Stimulated activated naive B cell treated with anti-CD40 and anti-IgM and Interleukin-4, amounts not matched to agents 10 μg/mL and 1 μg/mL and 100 μg/mL, for 72 hours (primary cell): ENCODE results near the gene ZNF396.

ENCODE experiments used
- ATAC-seq, 2 donors: fragments of 150-1000 bp; cut with Tn5 transposase; replicated peaks; 2 replicates each; pipeline ENCODE4 v1.10.0; 2021; ENCODE audit warnings: moderate library complexity in 1 of 2
- DNase-seq: peaks from one replicate; pipeline ENCODE4 v3.0.0; 2021
- H3K27ac Mint-ChIP-seq: one replicate; pipeline ENCODE4 v1.8.0; 2022; ENCODE audit warnings: mild to moderate bottlenecking, mixed read lengths
- H3K27me3 Mint-ChIP-seq, 2 donors: one replicate each; pipeline ENCODE4 v1.8.0; 2022; ENCODE audit warnings: mixed read lengths in 2 of 2
- H3K36me3 Mint-ChIP-seq, 2 donors: one replicate each; pipeline ENCODE4 v1.8.0; 2022; ENCODE audit warnings: mixed read lengths in 2 of 2, mild to moderate bottlenecking in 1 of 2
- H3K4me1 Mint-ChIP-seq, 2 donors: one replicate each; pipeline ENCODE4 v1.8.0; 2022; ENCODE audit warnings: mixed read lengths in 2 of 2, mild to moderate bottlenecking in 1 of 2
- H3K4me3 Mint-ChIP-seq, 2 donors: one replicate each; pipeline ENCODE4 v1.8.0; 2022; ENCODE audit warnings: mild to moderate bottlenecking in 2 of 2, mixed read lengths in 2 of 2, moderate library complexity in 1 of 2
- H3K9me3 Mint-ChIP-seq, 2 donors: one replicate each; pipeline ENCODE4 v1.8.0; 2022; ENCODE audit warnings: mixed read lengths in 2 of 2, mild to moderate bottlenecking in 1 of 2

Gene ZNF396

DNA sequence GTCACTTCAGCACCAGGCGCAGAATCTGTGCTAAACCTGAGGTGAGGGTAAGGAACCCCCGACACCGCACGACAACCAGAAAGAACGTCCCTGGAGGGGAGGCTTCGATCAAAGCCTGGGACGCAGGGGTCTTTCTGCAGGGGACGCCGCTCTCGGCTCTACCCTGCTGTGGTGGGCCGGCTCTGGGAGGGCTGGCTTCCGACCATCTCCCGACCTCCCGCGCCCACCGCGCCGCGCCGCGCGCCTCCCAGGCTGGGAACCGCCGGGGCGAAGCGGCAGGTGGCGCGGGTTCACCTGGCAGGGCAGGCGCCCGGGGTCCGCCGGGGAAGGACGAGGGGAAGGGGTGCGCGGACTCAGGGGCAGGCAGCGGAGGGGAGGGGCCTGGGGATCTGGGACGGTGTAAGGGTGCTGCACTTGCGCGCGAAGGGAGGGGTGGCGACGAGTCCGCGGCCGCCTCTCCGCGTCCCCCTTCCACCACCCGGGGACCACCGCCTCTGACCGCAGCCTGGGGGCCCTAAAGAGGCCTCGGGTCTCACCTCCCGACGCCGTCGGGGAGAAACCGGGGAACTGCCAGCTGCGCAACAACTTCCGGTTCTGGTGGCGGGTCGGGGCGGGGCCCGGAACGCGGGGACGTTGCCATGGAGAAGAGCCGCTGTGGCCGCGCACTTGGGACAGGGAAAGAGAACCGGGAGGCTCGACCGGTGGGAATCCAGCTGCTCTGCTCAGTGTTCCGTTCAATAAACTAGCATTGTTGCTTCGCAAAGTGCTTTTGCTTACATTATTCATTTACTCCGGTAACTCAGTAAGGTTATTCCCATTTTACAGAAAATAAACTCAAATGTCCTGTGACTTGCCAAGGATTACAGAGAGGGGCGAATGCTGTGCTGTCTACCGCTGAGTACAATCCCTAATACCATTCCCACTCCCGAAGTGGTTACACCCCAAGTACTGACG, at the start of gene ZNF396:
Gene ZNF396, minus strand, starts transcription at position 596 of the 954 bp plus-strand sequence. CDS start 3,045 bp downstream, outside the sequence.
- DNase-seq (peak; percentile 53), ATAC-seq (peak; percentile 86 to 87)
- Mint-ChIP-seq H3K4me1 (peaks cover 5 to 8% of the 10 kb centered on the region in 2 donors), H3K27ac (peak within 1 kb of the TSS; percentile 75), H3K4me3 (peak within 1 kb of the TSS; percentile 86 to 88), H3K27me3 (peaks cover 0 to 8% of the 10 kb centered on the region in 2 donors), H3K36me3 (no peaks in the 10 kb centered on the region), H3K9me3 (peaks cover 4% of the 10 kb centered on the region in 2 donors)

DNA sequence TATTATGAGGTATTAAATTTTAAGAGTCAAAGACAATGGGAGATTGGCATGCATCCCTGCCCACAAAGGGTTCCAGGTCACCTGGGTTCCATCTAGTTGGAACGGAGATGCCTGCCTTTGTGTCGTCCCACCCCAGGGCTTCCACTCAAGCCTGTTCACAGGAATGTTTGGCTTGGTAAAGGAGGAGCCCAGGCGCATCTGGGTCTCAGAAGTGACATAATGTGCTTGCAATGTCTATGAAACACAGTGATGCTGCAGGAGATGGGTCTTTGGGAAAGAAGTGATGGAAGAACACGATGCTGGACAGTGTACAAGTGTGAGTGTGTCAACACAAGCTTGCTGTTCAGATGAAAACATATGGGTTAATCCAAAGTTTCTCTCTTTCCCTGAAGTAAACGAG, 49.6 kb upstream of the ZNF396 start:
- DNase-seq (no peak), ATAC-seq (no peak)
- Mint-ChIP-seq H3K36me3 (no peaks in the 10 kb centered on the region), H3K27ac (no peak overlapping the region), H3K4me3 (no peak overlapping the region), H3K9me3 (peaks cover 2 to 4% of the 10 kb centered on the region in 2 donors), H3K4me1 (peaks cover 2 to 6% of the 10 kb centered on the region in 2 donors), H3K27me3 (peaks cover 0 to 3% of the 10 kb centered on the region in 2 donors)

DNA sequence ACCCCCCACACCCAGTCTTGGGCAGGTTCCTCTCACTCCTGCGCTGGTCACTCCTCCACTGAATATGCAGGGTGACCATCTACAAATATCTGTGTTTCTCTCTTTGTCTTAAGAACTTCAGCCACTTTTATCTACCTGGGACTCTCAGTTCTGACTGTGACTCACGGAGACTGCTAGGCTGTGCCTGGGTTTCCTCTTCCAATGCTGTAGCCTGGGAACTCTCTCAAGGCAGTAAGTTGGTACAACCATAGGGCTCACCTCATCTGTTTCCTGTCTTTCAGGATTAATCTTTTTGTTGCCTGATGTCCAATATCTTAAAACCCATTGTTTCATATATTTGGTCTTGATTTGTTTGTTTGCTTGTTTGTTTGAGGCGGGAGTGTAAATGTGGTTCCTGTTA, 47.2 kb upstream of the ZNF396 start:
- Mint-ChIP-seq H3K9me3 (peaks cover 2 to 4% of the 10 kb centered on the region in 2 donors), H3K27ac (peak overlapping the region; percentile 43), H3K36me3 (no peaks in the 10 kb centered on the region), H3K4me3 (no peak overlapping the region), H3K27me3 (peaks cover 0 to 3% of the 10 kb centered on the region in 2 donors), H3K4me1 (peaks cover 2 to 6% of the 10 kb centered on the region in 2 donors)
- no peak for DNase-seq
- no peak for ATAC-seq

DNA sequence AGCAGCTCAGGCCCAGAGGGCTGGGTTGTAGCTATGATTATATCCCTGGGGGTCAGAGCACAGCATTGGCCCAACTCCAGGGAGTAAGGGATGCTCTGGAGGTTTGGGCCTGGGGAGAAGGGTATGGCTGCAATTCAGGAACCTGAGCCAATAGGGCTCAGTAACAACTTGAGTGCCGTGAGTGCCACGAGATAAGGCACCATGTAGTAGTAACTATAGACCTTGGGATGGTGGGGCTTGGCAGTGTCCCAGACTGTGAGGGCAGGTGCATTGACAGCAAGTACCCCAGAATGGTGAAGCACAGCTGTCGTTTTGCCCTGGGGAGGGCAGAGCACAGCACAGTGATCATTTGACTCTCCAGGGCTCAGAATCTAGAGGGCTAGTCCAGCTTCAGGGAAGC, 45.1 kb upstream of the ZNF396 start:
- ATAC-seq (no peak), DNase-seq (no peak)
- Mint-ChIP-seq H3K4me3 (no peak overlapping the region), H3K27me3 (peaks cover 0 to 3% of the 10 kb centered on the region in 2 donors), H3K27ac (no peak overlapping the region), H3K4me1 (peaks cover 0 to 1% of the 10 kb centered on the region in 2 donors), H3K36me3 (peaks cover 5 to 15% of the 10 kb centered on the region in 2 donors), H3K9me3 (peaks cover 11% of the 10 kb centered on the region in 2 donors)

DNA sequence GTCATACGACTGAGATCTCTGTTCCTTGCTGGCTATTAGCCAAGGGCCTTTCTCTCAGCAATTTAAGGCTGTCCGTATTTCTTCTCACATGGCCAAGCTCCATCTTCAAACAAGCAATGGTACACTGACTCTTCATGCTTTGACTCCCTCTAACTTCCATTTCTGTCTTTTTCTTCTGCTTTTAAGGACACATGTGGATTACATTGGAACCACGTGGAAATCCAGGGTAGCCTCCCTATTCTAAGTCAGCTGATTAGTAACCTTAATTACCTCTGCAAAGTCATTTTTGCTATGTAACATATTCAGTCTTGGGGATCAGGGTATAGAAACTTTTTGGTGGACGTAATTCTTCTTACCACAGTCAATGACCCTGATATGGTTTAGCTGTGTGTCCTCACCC, 41.5 kb upstream of the ZNF396 start:
- no peak overlapping the region for H3K27ac Mint-ChIP-seq
- DNase-seq: no peak
- no peak overlapping the region for H3K4me3 Mint-ChIP-seq
- peaks cover 20 to 32% of the 10 kb centered on the region in 2 donors for H3K4me1 Mint-ChIP-seq
- H3K9me3 Mint-ChIP-seq: peaks cover 13 to 14% of the 10 kb centered on the region in 2 donors
- peaks cover 7 to 18% of the 10 kb centered on the region in 2 donors for H3K36me3 Mint-ChIP-seq
- no peaks in the 10 kb centered on the region for H3K27me3 Mint-ChIP-seq
- no peak for ATAC-seq

DNA sequence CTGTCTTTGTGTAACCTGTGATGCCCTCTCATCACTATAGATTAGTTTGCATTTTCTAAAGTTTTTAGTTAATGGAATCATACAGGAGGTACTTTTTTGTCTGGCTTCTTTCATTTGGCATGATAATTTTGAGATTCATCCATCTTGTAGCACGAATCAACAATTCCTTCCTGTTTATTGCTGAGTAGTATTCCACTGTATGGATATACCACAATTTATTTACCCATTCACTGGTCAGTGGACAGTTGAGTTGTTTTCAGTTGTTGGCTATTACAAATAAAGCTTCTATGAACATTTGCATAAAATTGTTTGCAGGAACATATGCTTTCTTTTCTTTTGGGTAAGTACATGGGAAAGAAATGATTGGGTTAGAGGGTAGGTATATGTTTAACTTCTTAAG, 40.1 kb upstream of the ZNF396 start:
- DNase-seq (no peak), ATAC-seq (no peak)
- no peak overlapping the region for H3K27ac Mint-ChIP-seq
- peaks cover 13 to 14% of the 10 kb centered on the region in 2 donors for H3K9me3 Mint-ChIP-seq
- H3K36me3 Mint-ChIP-seq: peaks cover 7 to 18% of the 10 kb centered on the region in 2 donors
- no peaks in the 10 kb centered on the region for H3K27me3 Mint-ChIP-seq
- H3K4me3 Mint-ChIP-seq: no peak overlapping the region
- peaks cover 29 to 43% of the 10 kb centered on the region in 2 donors for H3K4me1 Mint-ChIP-seq

DNA sequence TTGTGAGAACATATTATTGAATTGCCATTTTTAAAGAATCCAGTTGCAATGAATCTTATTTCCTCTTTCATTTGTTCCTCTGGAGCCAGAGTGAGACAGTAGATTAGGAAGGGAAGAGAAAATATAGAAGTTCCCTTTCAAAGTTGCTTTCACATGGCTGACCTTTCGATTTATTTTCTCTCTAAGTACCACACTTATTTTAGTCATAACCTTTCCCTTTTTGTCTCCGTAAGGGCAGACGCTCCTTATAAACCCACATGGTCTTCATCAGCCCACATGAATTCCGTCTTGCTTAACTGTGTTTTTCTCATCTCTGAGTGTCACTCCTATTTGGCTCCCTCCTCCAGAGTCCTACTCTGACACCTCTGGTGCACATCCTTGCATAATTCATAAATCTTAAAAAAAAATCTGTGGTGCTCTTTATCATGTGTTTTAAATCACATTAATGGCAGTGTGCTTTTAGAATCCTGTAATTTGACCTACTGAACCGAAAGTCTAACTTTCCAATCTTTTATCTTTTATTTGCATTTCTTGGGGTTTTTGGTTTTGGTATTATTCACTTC, 38.5 kb upstream of the ZNF396 start:
- peaks cover 44 to 58% of the 10 kb centered on the region in 2 donors for H3K4me1 Mint-ChIP-seq
- DNase-seq (peak; percentile 46), ATAC-seq (peak; percentile 82 to 85)
- peaks cover 11 to 22% of the 10 kb centered on the region in 2 donors for H3K36me3 Mint-ChIP-seq
- peak overlapping the region; percentile 71 to 73 for H3K4me3 Mint-ChIP-seq
- peak overlapping the region; percentile 92 for H3K27ac Mint-ChIP-seq
- no peaks in the 10 kb centered on the region for H3K27me3 Mint-ChIP-seq
- H3K9me3 Mint-ChIP-seq: peaks cover 17 to 18% of the 10 kb centered on the region in 2 donors

DNA sequence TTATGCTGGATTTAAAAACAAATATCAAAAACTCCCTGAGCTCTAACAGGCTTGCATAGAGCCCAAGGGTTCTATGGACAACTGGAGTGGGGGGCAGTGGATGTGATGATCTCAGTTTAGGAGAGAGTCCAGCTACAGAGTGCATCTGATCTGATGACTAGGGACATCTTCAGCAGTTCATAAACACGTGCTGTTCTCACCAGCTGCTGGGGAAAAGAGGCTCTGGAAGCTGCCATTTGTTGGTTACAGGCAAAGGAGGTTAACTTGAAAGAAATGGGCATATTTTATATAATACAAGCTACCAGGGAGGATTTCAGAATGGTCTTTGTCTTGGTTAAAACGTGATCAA, 36.0 kb upstream of the ZNF396 start:
- ATAC-seq: no peak
- H3K9me3 Mint-ChIP-seq: peaks cover 10 to 11% of the 10 kb centered on the region in 2 donors
- no peak overlapping the region for H3K4me3 Mint-ChIP-seq
- H3K4me1 Mint-ChIP-seq: peaks cover 62 to 80% of the 10 kb centered on the region in 2 donors
- peaks cover 8 to 18% of the 10 kb centered on the region in 2 donors for H3K36me3 Mint-ChIP-seq
- no peak for DNase-seq
- H3K27ac Mint-ChIP-seq: no peak overlapping the region
- H3K27me3 Mint-ChIP-seq: no peaks in the 10 kb centered on the region

DNA sequence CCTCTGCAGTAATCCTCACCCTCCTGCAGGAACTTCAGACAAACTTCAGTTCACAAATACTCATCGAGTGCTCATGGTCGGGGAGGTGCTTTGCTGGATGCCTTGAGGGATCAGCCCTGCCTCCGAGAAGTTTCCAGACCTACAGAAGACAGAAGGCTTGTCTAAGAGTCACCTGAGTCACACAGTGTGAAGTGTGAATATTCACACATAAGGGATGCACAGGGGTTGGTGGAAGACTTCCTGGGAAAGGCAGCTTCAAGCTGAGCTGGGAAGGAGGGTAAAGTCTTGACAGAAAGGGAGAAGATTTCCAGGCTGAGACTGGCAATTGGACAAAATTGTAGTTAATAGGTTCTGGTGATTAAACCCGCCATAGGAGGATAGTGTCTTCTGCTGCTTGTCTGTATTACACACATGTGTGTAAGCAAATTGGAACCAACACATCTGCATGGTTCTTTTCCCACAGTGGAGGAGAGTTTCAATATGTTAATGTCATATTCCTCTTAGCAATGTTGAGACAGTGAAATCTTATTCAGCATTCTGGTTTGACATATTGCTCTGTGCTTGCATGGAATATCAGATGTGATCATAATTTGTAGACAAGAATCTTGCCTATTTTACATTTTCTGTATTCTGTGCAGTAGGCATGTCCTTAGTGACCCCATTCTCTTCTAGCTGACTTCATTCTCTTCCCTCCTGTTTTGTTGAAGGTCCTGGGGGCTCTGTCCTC, 34.7 kb upstream of the ZNF396 start:
- DNase-seq (no peak), ATAC-seq (no peak)
- H3K4me3 Mint-ChIP-seq: no peak overlapping the region
- peaks cover 4 to 7% of the 10 kb centered on the region in 2 donors for H3K36me3 Mint-ChIP-seq
- no peaks in the 10 kb centered on the region for H3K27me3 Mint-ChIP-seq
- peaks cover 4% of the 10 kb centered on the region in 2 donors for H3K9me3 Mint-ChIP-seq
- H3K27ac Mint-ChIP-seq: peak overlapping the region; percentile 3
- H3K4me1 Mint-ChIP-seq: peaks cover 63 to 78% of the 10 kb centered on the region in 2 donors

DNA sequence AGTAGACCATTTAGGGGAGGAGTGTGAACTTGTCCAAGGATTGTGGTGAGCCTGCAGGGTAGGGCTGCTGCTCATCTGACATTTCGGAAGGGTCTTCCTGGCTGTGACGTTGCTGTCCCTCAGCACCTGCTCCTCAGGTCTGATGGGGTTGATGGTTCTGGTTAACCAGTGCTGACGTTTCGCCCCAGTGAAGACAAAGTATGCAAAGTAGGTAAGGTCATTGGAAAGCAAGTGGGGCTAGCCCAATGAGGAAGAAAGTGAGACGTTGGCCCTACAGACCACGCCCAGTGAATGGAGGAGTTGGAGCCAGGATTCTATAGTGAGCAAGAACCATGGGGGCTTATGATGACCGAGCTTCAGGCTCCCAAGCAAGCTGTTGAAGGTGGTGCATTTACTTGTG, 33.4 kb upstream of the ZNF396 start:
- ATAC-seq (peak; percentile 81 to 84), DNase-seq (peak; percentile 70)
- Mint-ChIP-seq H3K4me1 (peaks cover 54 to 67% of the 10 kb centered on the region in 2 donors), H3K9me3 (peaks cover 4% of the 10 kb centered on the region in 2 donors), H3K36me3 (peaks cover 4 to 7% of the 10 kb centered on the region in 2 donors), H3K27me3 (no peaks in the 10 kb centered on the region), H3K4me3 (peak overlapping the region; percentile 72 to 77), H3K27ac (peak overlapping the region; percentile 92)

DNA sequence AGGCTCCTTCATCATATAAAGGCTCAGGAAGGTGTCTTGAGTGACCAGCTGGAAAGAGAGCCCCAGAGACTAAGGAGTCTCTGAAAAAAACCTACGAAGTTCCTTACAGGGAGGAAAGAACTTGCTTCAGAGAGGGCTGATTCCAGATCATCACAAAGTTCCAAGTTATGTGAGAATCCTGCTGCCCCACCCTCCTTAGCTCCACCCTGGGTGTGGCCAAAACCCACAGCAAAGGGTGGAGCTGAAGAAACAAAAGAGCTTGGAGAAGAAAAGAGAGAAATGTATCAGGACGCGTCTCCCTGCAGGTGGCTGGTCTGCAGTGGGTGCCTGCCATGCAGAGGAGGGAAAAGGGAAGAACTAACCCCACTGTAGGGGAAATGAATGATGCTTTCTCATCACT, 32.8 kb upstream of the ZNF396 start:
- H3K27ac Mint-ChIP-seq: peak overlapping the region; percentile 92
- peaks cover 4 to 7% of the 10 kb centered on the region in 2 donors for H3K36me3 Mint-ChIP-seq
- peaks cover 4% of the 10 kb centered on the region in 2 donors for H3K9me3 Mint-ChIP-seq
- peak; percentile 15 to 26 for ATAC-seq
- no peak for DNase-seq
- H3K4me3 Mint-ChIP-seq: peak overlapping the region; percentile 72 to 77
- peaks cover 48 to 61% of the 10 kb centered on the region in 2 donors for H3K4me1 Mint-ChIP-seq
- no peaks in the 10 kb centered on the region for H3K27me3 Mint-ChIP-seq

DNA sequence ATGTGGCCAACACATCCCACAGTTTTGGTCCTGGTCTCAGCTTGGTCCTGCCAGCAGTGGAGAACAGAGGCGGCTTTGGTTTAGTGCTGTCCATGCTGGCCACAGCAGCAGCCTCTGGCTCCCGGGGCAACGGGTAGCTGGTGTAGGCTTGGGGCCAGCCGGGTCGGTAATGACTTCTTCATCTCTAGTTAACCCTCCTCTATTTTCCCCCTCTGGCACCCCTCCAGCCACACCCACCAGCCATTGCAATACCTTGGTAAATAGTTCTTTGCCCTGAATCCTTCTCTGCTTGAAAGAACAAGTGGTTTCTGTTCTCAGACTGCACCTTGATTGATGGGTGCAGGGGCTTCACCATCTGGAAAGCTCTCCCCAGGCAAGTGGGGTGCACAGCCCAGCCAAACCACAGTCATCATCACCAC, 31.7 kb upstream of the ZNF396 start:
- Mint-ChIP-seq H3K4me1 (peaks cover 44 to 51% of the 10 kb centered on the region in 2 donors), H3K27me3 (no peaks in the 10 kb centered on the region), H3K4me3 (peak overlapping the region; percentile 48 to 49), H3K27ac (no peak overlapping the region), H3K36me3 (peaks cover 4 to 7% of the 10 kb centered on the region in 2 donors), H3K9me3 (peaks cover 4% of the 10 kb centered on the region in 2 donors)
- ATAC-seq (no peak), DNase-seq (no peak)

DNA sequence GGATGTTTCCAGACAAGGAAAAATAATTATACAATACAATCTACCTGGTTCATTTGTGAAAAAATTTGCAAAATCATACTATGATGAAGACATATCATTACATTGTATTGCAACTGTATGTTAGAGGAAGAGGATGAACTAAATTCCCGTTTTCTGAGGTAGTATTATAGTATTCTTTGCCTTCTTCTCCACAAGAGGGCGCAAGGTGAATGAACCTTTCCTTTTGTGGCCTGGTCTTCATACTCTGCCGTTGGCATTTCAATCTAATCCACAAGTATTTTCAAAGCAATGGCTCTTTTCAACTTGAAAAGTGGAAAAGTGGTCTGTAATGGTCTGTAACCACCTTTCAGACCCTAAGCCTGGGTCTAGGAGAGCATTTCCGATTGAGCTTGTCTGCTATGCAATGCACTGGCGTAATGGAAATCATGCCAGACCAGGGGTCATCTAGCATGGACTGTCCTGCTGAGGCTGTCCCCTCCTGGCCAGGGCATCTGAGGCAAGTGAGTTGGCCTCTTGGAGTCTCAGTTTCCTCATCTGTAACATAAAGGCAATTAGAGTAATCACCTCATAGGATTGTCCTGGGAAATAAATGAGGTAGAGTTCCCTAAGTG, 30.8 kb upstream of the ZNF396 start:
- peaks cover 42 to 47% of the 10 kb centered on the region in 2 donors for H3K4me1 Mint-ChIP-seq
- H3K27me3 Mint-ChIP-seq: no peaks in the 10 kb centered on the region
- ATAC-seq: peak; percentile 49 to 51
- peaks cover 4 to 7% of the 10 kb centered on the region in 2 donors for H3K36me3 Mint-ChIP-seq
- peaks cover 4% of the 10 kb centered on the region in 2 donors for H3K9me3 Mint-ChIP-seq
- no peak overlapping the region for H3K4me3 Mint-ChIP-seq
- no peak overlapping the region for H3K27ac Mint-ChIP-seq
- no peak for DNase-seq
